GM12873 (cell line): ENCODE data around the gene ADAM12.

Experiments
- CTCF ChIP-seq: IDR thresholded peaks from 2 replicates; pipeline ENCODE4 v1.5.1; 2012; ENCODE audit warnings: low read depth, mild to moderate bottlenecking, moderate library complexity, low read length, control low read depth; ENCODE audit not compliant: insufficient read depth; ENCODE audit errors: missing control alignments

The ADAM12 gene

GRCh38 chr10:126332576-126332975 is 55.7 kb downstream of the ADAM12 start:
- no peak for TF ChIP-seq CTCF

GRCh38 chr10:126331101-126331500 is 57.2 kb downstream of the ADAM12 start:
- TF ChIP-seq CTCF, result no peak

GRCh38 chr10:126324826-126325225 is 63.5 kb downstream of the ADAM12 start:
- no peak for TF ChIP-seq CTCF

- no peak for TF ChIP-seq CTCF
These were observed 66.8 kb downstream of the ADAM12 start for GRCh38 chr10:126321440-126321839.

- TF ChIP-seq CTCF, result no peak
These were observed 70.5 kb downstream of the ADAM12 start for GRCh38 chr10:126317751-126318150.

- TF ChIP-seq CTCF, result no peak
These were observed 72.6 kb downstream of the ADAM12 start for GRCh38 chr10:126315494-126316177.

- TF ChIP-seq CTCF, result no peak
These were observed 73.3 kb downstream of the ADAM12 start for GRCh38 chr10:126314863-126315493.
